Inflammatory macrophage treated with lipopolysaccharide for 4 hours (primary cell): ENCODE data around the gene RRBP1.

Experiments
- DNase-seq: peaks from one replicate; pipeline ENCODE4 v3.0.0-alpha.2; 2020

Gene RRBP1, protein sequence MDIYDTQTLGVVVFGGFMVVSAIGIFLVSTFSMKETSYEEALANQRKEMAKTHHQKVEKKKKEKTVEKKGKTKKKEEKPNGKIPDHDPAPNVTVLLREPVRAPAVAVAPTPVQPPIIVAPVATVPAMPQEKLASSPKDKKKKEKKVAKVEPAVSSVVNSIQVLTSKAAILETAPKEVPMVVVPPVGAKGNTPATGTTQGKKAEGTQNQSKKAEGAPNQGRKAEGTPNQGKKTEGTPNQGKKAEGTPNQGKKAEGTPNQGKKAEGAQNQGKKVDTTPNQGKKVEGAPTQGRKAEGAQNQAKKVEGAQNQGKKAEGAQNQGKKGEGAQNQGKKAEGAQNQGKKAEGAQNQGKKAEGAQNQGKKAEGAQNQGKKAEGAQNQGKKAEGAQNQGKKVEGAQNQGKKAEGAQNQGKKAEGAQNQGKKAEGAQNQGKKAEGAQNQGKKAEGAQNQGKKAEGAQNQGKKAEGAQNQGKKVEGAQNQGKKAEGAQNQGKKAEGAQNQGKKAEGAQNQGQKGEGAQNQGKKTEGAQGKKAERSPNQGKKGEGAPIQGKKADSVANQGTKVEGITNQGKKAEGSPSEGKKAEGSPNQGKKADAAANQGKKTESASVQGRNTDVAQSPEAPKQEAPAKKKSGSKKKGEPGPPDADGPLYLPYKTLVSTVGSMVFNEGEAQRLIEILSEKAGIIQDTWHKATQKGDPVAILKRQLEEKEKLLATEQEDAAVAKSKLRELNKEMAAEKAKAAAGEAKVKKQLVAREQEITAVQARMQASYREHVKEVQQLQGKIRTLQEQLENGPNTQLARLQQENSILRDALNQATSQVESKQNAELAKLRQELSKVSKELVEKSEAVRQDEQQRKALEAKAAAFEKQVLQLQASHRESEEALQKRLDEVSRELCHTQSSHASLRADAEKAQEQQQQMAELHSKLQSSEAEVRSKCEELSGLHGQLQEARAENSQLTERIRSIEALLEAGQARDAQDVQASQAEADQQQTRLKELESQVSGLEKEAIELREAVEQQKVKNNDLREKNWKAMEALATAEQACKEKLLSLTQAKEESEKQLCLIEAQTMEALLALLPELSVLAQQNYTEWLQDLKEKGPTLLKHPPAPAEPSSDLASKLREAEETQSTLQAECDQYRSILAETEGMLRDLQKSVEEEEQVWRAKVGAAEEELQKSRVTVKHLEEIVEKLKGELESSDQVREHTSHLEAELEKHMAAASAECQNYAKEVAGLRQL (N-terminal part only)

GRCh38 chr20:17682103-17682888, at the start of gene RRBP1:
Gene RRBP1, minus strand, starts transcription at chr20:17682242. Its CDS starts 21,735 bp downstream, at chr20:17660507.
- peak; percentile 99 for DNase-seq

DNA sequence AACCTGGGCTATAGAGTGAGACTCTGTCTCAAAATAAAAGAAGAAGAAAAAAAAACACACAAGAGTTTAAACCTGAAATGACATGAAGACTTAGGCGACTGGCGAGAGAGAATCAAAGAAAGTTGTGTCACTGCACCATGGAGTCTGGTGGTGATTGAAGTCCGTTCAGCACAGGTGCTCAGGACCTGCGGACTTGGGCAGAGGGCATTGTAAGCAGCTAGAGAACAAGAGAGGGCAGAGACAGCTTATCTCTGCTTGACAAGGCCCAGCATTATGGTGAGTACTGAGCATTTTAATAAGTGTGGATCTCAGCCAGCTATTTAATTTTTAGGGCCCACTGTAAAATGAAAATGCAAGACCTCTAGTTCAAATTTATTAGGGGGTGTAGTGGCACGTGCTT, 49.2 kb upstream of the RRBP1 start:
- no peak for DNase-seq

DNA sequence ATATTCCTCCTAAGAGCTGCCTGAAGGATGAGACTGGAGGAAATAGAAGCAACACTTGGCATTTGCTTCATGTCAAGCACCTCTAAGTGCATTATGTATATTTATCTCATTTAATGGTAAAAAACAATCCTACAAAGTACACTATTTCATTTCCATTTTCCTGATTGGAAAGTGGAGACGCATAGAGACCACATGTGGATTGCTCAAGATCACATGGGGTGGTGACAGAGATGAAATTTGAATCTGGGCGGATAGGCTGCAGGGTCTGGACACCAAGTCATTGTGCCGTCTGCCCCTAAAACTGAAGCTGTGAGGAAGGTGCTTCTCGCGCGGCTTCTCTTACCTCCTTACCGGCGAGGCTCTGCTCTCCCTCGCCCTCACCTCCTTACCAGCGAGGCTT, 48.0 kb upstream of the RRBP1 start:
- no peak for DNase-seq

DNA sequence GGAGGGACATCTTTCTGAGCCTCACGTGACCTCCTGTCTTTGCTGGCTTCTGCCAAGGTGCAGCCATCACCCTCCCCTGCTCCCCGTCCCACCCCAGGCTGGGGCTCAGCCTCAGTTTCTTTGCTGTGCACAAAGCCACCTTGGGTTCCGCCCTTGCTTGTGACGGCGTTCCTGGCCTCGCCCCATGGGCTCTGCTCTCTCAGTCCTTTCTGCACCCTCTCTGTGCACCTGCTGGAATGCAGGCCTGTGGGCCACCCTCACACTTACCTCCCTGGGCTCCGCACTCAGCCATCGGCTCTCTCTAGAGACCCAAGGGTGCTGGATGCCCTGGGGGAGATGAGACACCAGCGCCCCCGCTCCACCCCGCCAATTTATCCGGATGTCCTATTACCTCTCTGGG, 46.0 kb upstream of the RRBP1 start:
- DNase-seq: no peak

DNA sequence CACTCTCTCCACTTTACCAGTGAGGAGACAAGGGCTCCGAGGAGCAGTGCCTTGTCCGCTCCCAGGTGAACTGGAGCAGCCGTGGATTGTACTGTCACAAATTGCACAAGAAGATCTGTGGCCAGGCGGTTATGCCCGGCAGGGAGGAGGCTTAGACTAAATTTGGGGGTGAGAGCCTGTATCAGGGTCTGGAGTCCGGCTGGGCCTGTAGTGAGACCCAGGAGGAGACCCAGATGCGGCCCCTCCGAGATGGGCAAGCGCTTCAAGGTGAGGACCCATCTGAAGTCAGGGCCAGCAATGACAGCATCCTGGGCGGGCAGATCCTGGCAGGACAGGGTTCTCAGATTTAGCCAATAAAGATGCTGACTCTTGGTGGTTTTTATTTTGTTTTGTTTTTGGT, 45.3 kb upstream of the RRBP1 start:
- DNase-seq: no peak

DNA sequence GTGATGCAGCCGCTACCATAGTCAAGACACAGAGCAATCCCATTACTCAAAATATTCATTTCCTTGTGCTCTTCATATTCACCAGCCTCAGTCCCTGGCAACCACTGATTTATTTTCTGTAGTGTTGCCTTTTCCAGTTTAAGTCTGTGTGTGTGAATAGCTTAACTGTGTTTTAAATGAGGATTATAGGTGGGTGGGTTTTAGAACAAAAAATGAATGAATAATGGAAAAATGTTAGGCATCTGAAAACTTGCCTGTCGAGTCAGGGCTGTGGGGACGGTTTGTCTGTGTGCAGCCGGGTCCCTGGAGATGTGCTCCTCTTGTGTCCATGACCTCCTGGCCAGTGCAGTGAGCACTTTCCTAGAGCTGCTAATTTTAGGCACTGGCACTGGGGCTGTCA, 44.9 kb upstream of the RRBP1 start:
- DNase-seq: no peak

DNA sequence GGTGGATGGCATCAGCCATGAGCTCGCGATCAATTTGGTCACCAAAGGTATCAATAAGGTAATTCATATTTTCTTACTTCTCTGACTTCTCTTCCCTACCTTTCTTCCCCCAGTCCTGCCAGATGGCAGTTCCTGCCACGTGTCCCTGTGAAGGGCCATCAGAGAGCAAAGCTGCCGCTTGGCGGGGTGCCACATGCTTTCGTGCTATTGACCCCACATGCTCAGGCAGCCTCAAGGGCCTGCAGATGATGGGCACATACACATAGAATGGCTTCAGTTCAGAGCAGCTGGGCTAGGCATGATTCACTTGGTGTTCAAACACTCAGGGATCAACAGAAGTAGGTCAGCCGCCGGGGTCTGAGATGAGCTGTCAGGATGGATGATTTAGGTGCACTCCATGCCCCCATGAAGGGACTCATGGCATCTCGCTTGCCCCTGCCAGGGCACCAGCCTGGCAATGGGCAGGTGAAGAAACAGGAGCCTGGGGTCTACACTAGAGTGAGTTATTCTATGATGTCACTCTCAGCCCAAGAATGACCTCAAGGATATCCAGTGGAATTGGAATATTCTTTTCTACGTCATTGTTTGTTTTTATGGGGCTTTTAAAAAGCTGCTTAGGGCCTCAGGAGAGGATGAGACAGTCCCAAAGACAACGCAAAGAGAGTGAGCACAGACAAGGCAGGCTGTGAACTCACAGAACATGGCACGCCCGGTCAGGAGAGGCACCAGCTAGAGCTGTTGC, 43.2 kb upstream of the RRBP1 start:
- no peak for DNase-seq

DNA sequence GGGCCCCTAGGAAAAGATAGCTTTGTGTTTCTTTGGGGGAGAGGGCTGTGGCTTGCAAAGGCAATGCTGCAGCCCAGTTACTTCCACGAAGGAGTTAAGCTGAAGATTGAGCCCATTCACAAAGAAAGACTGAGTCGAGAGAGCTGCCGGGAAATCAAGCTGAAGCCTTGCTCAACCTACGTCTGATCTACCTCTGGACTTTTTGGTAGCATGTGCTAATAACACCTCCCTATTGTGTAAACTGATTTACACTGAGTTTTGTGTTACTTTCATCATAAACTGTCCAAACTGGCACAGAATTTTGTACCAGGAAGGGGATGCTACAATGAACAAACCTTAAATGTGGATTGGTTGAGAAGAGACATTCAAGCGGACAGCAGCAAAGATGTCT, 41.3 kb upstream of the RRBP1 start:
- no peak for DNase-seq

DNA sequence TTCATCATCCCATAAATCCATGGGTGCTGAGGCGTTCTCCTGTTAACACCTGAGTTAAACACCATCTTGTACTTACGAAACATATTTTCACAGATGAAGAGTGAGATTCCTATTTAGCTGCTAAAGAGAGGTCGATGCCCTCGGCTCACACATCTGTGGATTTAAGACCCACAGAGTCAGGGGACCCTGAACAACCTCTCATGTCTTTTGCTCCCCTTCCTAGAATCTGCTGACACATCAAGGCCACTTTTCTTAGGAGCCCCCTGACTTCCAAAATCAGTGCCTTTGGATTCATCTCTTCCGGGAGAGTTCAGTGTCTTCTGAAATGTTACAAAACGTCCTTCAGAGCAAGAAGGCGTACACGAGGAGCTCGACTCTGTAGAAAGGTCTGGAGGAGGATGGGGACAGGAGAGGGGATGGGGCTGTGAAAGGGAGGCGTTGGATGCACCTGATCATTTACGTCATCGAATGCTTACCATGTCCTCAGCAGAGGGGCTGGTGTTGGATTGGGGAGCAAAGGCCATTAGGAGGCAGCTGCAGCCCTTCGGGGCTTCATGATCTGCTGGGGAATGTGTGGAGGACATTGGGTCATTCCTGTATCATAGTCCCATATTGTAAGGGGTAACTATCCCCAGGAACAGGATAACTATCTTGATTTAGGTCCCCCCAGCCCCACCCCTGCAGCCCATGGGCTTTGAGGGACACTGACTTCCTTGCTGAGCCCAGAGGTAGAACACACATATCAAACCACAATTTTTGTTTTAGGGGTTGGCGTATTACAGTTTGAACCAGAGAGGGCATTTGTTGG, 40.7 kb upstream of the RRBP1 start:
- DNase-seq: no peak

GRCh38 chr20:17721802-17722486, 39.9 kb upstream of the RRBP1 start:
- DNase-seq: peak; percentile 3

DNA sequence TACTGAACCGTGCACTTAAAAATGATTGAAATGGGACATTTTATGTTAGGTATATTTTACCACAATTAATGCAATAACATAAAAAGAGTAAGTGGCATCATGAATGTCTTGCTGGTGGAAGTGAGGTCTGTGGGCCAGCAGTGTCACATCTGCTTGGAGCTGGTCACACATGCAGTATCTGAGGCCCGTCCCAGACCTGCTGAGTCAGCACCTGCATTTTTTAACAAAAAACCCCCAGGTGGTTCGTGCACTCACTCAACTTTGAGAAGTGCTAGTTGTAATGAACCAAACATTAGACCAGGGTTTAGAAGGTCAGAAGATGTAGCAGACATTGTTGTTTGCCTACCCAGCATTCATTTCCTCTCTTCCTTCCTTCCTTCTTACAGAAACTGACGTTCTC, 38.7 kb upstream of the RRBP1 start:
- DNase-seq: no peak

DNA sequence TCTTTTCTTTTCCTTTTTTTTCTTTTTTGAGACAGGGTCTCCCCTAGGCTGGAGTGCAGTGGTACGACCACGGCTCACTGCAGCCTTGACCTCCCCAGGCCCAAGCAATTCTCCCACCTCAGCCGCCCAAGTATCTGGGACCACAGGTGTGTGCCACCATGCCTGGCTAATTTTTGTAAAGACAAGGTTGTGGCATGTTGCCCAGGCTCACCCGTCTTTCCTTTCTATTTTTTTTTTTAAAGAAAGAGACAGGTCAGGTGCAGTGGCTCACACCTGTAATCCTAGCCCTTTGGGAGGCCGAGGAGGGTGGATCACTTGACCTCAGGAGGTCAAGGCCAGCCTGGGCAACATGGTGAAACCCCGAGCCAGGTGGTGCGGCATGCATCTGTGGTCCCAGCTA, 34.3 kb upstream of the RRBP1 start:
- DNase-seq: no peak

DNA sequence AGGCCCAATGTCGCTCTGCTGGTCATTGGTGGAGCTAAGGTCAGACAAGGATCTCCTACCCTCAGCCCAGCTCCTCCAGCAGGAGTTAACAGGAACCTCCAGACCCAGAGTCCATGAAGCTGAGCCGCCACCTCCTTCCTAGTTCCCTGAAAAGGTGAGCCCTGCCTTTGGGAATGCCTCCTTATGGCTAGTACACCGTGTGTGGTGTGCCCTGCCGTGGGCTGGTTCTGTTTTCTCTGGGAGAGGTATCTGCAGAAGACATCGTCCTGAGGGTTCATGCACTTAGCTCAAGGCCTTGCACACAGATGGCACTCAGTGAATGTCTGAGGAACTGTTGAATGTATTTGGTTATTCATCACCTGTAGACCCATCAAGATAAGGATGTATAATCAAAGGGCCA, 33.0 kb upstream of the RRBP1 start:
- no peak for DNase-seq

DNA sequence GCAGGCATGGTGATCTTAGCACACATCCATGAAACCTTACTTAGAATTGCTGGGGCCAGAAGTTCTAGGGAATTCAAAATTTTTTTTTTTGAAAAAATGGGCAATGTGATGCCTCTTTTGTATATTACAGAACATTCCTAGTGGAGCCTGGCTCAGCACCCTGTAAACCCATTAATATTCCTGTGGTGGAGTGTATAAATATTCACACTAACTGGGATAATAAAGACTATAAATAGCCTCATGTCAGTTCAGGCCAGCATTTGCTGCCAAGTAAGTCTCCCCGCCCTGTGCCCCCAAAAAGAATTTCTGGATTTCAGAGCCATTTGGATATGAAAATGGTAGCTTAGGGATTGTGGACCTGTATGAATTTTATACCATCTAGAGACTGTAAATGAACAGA, 32.6 kb upstream of the RRBP1 start:
- no peak for DNase-seq

DNA sequence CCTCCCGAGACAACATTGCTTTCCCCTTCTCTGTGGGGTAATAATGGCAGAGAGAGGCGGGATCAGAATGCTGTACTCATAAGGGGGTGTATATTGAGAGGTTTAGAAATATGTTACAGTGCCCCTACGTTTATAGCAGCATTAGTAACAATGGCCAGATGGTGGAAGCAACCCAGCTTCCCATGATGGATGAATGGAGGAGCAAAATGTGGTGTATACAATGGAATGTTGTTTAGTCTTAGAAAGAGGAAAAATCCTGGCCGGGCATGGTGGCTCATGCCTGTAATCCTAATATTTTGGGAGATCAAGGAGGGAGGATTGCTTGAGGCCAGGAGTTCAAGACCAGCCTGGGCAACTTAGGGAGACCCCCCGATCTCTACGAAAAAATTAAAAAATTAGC, 30.7 kb upstream of the RRBP1 start:
- no peak for DNase-seq

DNA sequence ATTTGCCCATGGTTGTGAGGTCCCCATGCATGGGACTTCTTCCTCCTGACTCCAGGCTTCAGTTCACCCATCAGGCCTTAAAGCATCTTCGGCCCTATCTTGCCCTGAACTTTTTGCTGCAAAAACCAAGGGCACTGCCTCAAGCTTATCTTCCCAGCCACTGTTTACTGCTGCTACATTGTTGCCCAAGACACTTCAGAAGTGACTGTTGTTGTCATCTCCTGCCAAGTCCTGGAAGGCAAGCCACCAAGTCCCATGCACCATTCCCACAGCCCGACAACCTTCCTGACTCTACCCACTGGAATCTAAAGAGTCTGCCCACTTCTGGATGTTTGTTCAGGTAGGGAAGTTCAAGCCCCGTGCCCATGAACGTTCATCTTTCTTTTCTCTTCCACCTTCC, 30.2 kb upstream of the RRBP1 start:
- no peak for DNase-seq

- no peak for DNase-seq
These were observed 29.2 kb upstream of the RRBP1 start for GRCh38 chr20:17711267-17711627.

DNA sequence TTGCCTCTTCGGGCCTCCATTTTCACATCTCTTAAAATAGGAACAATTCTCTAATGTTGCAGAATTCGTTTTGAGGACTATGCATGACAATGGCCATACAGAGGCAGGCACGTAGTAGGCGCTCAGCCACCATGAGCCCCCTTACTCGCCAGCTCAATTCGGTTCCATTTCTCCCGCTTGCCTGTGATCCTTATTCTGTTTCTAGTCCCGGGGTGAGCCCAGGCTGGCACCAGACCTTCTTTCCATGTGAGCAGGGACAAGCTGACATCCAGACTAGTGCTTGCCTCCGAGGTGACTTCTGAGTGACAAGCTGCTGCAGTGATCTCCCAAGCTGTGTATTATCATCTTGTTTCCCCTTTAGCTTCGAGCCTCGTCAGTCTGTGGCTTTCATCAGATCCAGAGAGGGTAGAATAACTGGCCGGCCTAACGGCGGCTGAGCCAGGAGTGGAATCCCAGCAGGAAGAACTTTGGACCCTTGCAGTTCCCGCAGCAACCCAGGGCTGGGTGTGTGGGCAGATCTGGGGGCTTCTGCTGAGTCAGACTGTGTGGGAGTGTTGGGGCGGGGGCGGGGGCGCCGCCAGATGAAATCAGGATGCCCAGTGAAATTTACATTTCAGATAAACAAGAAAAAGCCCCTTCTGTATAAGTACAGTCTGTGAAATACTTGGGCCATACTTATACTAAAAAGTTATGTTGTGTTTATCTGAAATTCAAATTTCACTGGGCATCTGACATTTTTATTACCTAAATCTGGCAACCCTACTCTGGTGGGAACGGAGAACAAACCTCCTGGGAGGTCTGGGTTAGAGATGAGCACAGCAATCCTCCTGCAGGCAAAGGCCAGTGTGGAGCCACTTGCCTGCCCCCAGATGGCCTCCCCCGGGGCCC, 28.6 kb upstream of the RRBP1 start:
- DNase-seq: no peak
